K562 (cell line): ENCODE measurements around the gene TXLNB. TPM values are rescaled to one million over a fixed set of nuclear protein-coding genes. Genes with fewer than 3 reads are reported as not detected.

Source experiments
- CTCF ChIP-seq, 3 experiments: IDR thresholded peaks in 2 of 3; conservative IDR thresholded peaks in 1 of 3; 2 replicates each; pipeline ENCODE4 v1.5.1; 2011 to 2012; ENCODE audit warnings: low read length in 3 of 3, mild to moderate bottlenecking in 3 of 3, control low read depth in 2 of 3, improper control_type of control experiment in 1 of 3, inconsistent platforms in 1 of 3, low read depth in 1 of 3, mixed read lengths in 1 of 3, moderate library complexity in 1 of 3; ENCODE audit not compliant: insufficient read depth in 2 of 3
- ELF1 ChIP-seq: fragments of 200-800 bp; sonication (Bioruptor generic); IDR thresholded peaks from 2 replicates; pipeline ENCODE4 v1.6.1; 2016; ENCODE audit warnings: missing genetic modification characterization, missing compliant biosample characterization
- NFE2 ChIP-seq: IDR thresholded peaks from 2 replicates; pipeline ENCODE4 v1.6.1; 2014; ENCODE audit warnings: antibody characterized with exemption, low read depth
- RBM17 ChIP-seq: fragments of 200-400 bp; formaldehyde crosslinking; IDR thresholded peaks from 2 replicates; pipeline ENCODE4 v1.6.1; 2017; ENCODE audit warnings: low read depth, mild to moderate bottlenecking, low read length, borderline replicate concordance
- TEAD4 ChIP-seq, 2 experiments: sonication (generic) in 1 of 2; formaldehyde crosslinking in 1 of 2; IDR thresholded peaks; 2 replicates each; pipeline versions ENCODE4 v1.6.1 to v1.8.0; 2012 to 2022; ENCODE audit warnings: borderline replicate concordance in 1 of 2, inconsistent platforms in 1 of 2, low read length in 1 of 2, mild to moderate bottlenecking in 1 of 2, missing genetic modification reagents in 1 of 2
- ZNF324 ChIP-seq: fragments of 250-450 bp; sonication (Bioruptor Pico); IDR thresholded peaks from 2 replicates; pipeline ENCODE4 v1.4.0; 2020; ENCODE audit warnings: mild to moderate bottlenecking
- ZNF518B ChIP-seq: fragments of 250-450 bp; sonication (Bioruptor Pico); IDR thresholded peaks from 2 replicates; pipeline ENCODE4 v1.5.0; 2021; ENCODE audit warnings: mild to moderate bottlenecking, moderate library complexity
- polyA plus RNA-seq, 8 experiments: library from polyadenylated mRNA; depleted of rRNA in 4 of 8; stranded (reverse) in 5 of 8; unstranded in 3 of 8; fragments of >200 nt; fragmentation: Nextera tagmentation in 2 of 8; fragmentation: Illumina TruSeq in 1 of 8; extraction: Ambion mirVana in 2 of 8; extraction: Trizol in 1 of 8; gene quantifications; 2 replicates each; pipeline versions ENCODE4 v1.2.1 to v1.2.3, GENCODE V29; 2011 to 2014; ENCODE audit warnings: inconsistent platforms in 1 of 8, missing spikeins in 1 of 8
- total RNA-seq, 7 experiments: library from RNA; depleted of rRNA in 6 of 7; stranded (reverse); fragments of >200 nt in 6 of 7; fragmentation: Illumina TruSeq in 2 of 7; extraction: Trizol in 2 of 7; gene quantifications; 2 replicates each; pipeline versions ENCODE4 v1.2.1 to v1.2.3, GENCODE V29; 2011 to 2021; ENCODE audit warnings: low replicate concordance in 1 of 7
- TF ChIP-seq, protein P1 (sequence below): sonication (generic); IDR thresholded peaks from 2 replicates; pipeline ENCODE4 v1.6.1; 2016
- TF ChIP-seq, protein P2 (sequence below), 2 experiments: fragments of 450-650 bp; formaldehyde crosslinking in 1 of 2; IDR thresholded peaks; 2 replicates each; pipeline versions ENCODE4 v1.4.0 to v1.6.1; 2014 to 2020; ENCODE audit warnings: mild to moderate bottlenecking in 2 of 2, borderline replicate concordance in 1 of 2, low read depth in 1 of 2
- TF ChIP-seq, protein P3 (sequence below): fragments of 450-650 bp; formaldehyde crosslinking; conservative IDR thresholded peaks from 2 replicates; pipeline ENCODE4 v1.4.0; 2022; ENCODE audit warnings: mild to moderate bottlenecking, missing genetic modification characterization

TXLNB gene
- total and polyA plus RNA-seq, 9 of the 15 experiments (the other 6 are each of a cell fraction or from before 2014, with no cell fraction given): not detected

GRCh38 chr6:139219271-139219729 is 72.5 kb downstream of the TXLNB start (continued):
- 0 out of 2 replicates have a peak, but pooled peaks have one; percentile 27 for TF ChIP-seq ELF1 (tag)
- no peak for TF ChIP-seq NFE2
- TF ChIP-seq ZNF324: no peak
- TF ChIP-seq TEAD4 (IDR thresholded peaks at IDR 0.05; ENCODE audit: low read length): peak; percentile 70
- TF ChIP-seq TEAD4 (CRISPR knock-in tag; IDR thresholded peaks at IDR 0.05; ENCODE audit: borderline replicate concordance): no peak
- TF ChIP-seq CTCF (IDR thresholded peaks at IDR 0.05 in 2 of 3, conservative IDR thresholded peaks at IDR 0.05 in 1 of 3; ENCODE audit: insufficient read depth in 2 of 3, low read depth in 1 of 3, low read length in 3 of 3): peak; percentile 71 to 75 (median 74)
- TF ChIP-seq ZNF518B (CRISPR knock-in tag): no peak
- TF ChIP-seq, protein P1, sequence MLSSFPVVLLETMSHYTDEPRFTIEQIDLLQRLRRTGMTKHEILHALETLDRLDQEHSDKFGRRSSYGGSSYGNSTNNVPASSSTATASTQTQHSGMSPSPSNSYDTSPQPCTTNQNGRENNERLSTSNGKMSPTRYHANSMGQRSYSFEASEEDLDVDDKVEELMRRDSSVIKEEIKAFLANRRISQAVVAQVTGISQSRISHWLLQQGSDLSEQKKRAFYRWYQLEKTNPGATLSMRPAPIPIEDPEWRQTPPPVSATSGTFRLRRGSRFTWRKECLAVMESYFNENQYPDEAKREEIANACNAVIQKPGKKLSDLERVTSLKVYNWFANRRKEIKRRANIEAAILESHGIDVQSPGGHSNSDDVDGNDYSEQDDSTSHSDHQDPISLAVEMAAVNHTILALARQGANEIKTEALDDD: no peak
- TF ChIP-seq RBM17: no peak
- TF ChIP-seq, protein P2, sequence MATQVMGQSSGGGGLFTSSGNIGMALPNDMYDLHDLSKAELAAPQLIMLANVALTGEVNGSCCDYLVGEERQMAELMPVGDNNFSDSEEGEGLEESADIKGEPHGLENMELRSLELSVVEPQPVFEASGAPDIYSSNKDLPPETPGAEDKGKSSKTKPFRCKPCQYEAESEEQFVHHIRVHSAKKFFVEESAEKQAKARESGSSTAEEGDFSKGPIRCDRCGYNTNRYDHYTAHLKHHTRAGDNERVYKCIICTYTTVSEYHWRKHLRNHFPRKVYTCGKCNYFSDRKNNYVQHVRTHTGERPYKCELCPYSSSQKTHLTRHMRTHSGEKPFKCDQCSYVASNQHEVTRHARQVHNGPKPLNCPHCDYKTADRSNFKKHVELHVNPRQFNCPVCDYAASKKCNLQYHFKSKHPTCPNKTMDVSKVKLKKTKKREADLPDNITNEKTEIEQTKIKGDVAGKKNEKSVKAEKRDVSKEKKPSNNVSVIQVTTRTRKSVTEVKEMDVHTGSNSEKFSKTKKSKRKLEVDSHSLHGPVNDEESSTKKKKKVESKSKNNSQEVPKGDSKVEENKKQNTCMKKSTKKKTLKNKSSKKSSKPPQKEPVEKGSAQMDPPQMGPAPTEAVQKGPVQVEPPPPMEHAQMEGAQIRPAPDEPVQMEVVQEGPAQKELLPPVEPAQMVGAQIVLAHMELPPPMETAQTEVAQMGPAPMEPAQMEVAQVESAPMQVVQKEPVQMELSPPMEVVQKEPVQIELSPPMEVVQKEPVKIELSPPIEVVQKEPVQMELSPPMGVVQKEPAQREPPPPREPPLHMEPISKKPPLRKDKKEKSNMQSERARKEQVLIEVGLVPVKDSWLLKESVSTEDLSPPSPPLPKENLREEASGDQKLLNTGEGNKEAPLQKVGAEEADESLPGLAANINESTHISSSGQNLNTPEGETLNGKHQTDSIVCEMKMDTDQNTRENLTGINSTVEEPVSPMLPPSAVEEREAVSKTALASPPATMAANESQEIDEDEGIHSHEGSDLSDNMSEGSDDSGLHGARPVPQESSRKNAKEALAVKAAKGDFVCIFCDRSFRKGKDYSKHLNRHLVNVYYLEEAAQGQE (IDR thresholded peaks at IDR 0.05; ENCODE audit: borderline replicate concordance): peak; percentile 32; the same call in 1 of the 2 replicates
- TF ChIP-seq, protein P2 (CRISPR knock-in tag; IDR thresholded peaks at IDR 0.05; ENCODE audit: low read depth): no peak
- TF ChIP-seq, protein P3, sequence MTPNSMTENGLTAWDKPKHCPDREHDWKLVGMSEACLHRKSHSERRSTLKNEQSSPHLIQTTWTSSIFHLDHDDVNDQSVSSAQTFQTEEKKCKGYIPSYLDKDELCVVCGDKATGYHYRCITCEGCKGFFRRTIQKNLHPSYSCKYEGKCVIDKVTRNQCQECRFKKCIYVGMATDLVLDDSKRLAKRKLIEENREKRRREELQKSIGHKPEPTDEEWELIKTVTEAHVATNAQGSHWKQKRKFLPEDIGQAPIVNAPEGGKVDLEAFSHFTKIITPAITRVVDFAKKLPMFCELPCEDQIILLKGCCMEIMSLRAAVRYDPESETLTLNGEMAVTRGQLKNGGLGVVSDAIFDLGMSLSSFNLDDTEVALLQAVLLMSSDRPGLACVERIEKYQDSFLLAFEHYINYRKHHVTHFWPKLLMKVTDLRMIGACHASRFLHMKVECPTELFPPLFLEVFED (CRISPR knock-in tag): no peak
